Measurements from ENCODE around the gene CMIP. TPM values are rescaled to one million over a fixed set of nuclear protein-coding genes. Genes with fewer than 3 reads are reported as not detected.

The CMIP gene
- polyA plus RNA-seq, 1 of the 3 experiments (the other 2 are of a cell fraction): 5.4 TPM

GRCh38 chr16:81647527-81647926 lies 202.9 kb downstream of the CMIP start:
- no peak for DNase-seq
- H2AFZ ChIP-seq (ENCODE audit: low read depth): no peak overlapping the region
- H4K20me1 ChIP-seq (ENCODE audit: insufficient read depth): peaks cover 3% of the 10 kb centered on the region; the same call in 1 of the 2 replicates
- TF ChIP-seq POLR2AphosphoS5 (IDR thresholded peaks at IDR 0.05; ENCODE audit: low read depth, low read length) (no peak), PBX3 (IDR thresholded peaks at IDR 0.05) (peak; percentile 68), TCF12 (IDR thresholded peaks at IDR 0.05) (peak; percentile 54; the same call in 1 of the 2 replicates), FOSL2 (IDR thresholded peaks at IDR 0.05; ENCODE audit: borderline replicate concordance, low read depth) (peak; percentile 84), EP300 (IDR thresholded peaks at IDR 0.05; ENCODE audit: borderline replicate concordance in 1 of 2, low read depth in 1 of 2, low read length in 1 of 2) (peak in 1 of 2 experiments; percentile 12; a peak in 1 of 4 replicates), JUND (IDR thresholded peaks at IDR 0.05) (peak; percentile 60), GABPA (IDR thresholded peaks at IDR 0.05; ENCODE audit: low read depth) (no peak)
- peaks cover 7 to 20% of the 10 kb centered on the region in 2 experiments; a peak in 1 of 4 replicates for H3K4me1 ChIP-seq (ENCODE audit: control insufficient read depth in 1 of 2, insufficient read depth in 2 of 2, low read depth in 1 of 2, low read length in 1 of 2)
- no peak overlapping the region for H3K27ac ChIP-seq (ENCODE audit: low read depth in 2 of 2, low read length in 1 of 2)
- H3K36me3 ChIP-seq (replicated peaks in 1 of 2; ENCODE audit: control insufficient read depth in 1 of 2, insufficient read depth in 2 of 2, low read length in 1 of 2): peaks cover 0 to 8% of the 10 kb centered on the region in 2 experiments
- H3K9me2 ChIP-seq: no peaks in the 10 kb centered on the region
- ChIA-PET CTCF (interaction anchor here (0.9 to 1.2 kb wide), 3 partner anchors 25 to 262 kb away, joined by 3 read pairs; no protein-coding TSS in a partner anchor), POLR2A (no interaction called here)
- no peaks in the 10 kb centered on the region for H3K9me3 ChIP-seq
- H3F3A ChIP-seq (replicated peaks; ENCODE audit: insufficient read depth): peaks cover 5% of the 10 kb centered on the region
- 50% methylated on average over 2 of the region's 8 CpGs for WGBS (ENCODE audit: low lambda C conversion rate)
- no peak overlapping the region for H3K9ac ChIP-seq
- H3K4me2 ChIP-seq: no peak overlapping the region
- H3K79me2 ChIP-seq (ENCODE audit: insufficient read depth): peaks cover 6% of the 10 kb centered on the region; the same call in 1 of the 2 replicates
- H3K4me3 ChIP-seq (ENCODE audit: low read depth in 2 of 2, low read length in 1 of 2): no peak overlapping the region
- H3K27me3 ChIP-seq (ENCODE audit: insufficient read depth): no peaks in the 10 kb centered on the region

- H4K20me1 ChIP-seq (ENCODE audit: insufficient read depth): peaks cover 3% of the 10 kb centered on the region; the same call in 1 of the 2 replicates
- no peak overlapping the region for H3K4me3 ChIP-seq (ENCODE audit: low read depth in 2 of 2, low read length in 1 of 2)
- POLR2A ChIA-PET: no interaction called here
- H3K9me3 ChIP-seq: no peaks in the 10 kb centered on the region
- H3F3A ChIP-seq (replicated peaks; ENCODE audit: insufficient read depth): peaks cover 5% of the 10 kb centered on the region
- H3K36me3 ChIP-seq (replicated peaks in 1 of 2; ENCODE audit: control insufficient read depth in 1 of 2, insufficient read depth in 2 of 2, low read length in 1 of 2): peaks cover 0 to 11% of the 10 kb centered on the region in 2 experiments
- H3K27me3 ChIP-seq (ENCODE audit: insufficient read depth): no peaks in the 10 kb centered on the region
- CTCF ChIA-PET: interaction anchor here (0.8 kb wide), 1 partner anchor 16 kb away, joined by 3 read pairs; no protein-coding TSS in a partner anchor
- TF ChIP-seq SMC3 (IDR thresholded peaks at IDR 0.05; ENCODE audit: low read depth, low read length) (no peak), RAD21 (IDR thresholded peaks at IDR 0.05; ENCODE audit: low read length) (no peak), RFX5 (IDR thresholded peaks at IDR 0.05; ENCODE audit: low read length) (no peak), EP300 (IDR thresholded peaks at IDR 0.05; ENCODE audit: borderline replicate concordance in 1 of 2, low read depth in 1 of 2, low read length in 1 of 2) (no peak), TEAD4 (IDR thresholded peaks at IDR 0.05; ENCODE audit: borderline replicate concordance, insufficient read depth) (no peak), MXI1 (IDR thresholded peaks at IDR 0.05; ENCODE audit: low read depth, low read length) (no peak)
- TF ChIP-seq, protein P1, sequence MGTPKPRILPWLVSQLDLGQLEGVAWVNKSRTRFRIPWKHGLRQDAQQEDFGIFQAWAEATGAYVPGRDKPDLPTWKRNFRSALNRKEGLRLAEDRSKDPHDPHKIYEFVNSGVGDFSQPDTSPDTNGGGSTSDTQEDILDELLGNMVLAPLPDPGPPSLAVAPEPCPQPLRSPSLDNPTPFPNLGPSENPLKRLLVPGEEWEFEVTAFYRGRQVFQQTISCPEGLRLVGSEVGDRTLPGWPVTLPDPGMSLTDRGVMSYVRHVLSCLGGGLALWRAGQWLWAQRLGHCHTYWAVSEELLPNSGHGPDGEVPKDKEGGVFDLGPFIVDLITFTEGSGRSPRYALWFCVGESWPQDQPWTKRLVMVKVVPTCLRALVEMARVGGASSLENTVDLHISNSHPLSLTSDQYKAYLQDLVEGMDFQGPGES (IDR thresholded peaks at IDR 0.05; ENCODE audit: low read depth, low read length): no peak
- H3K4me1 ChIP-seq (ENCODE audit: control insufficient read depth in 1 of 2, insufficient read depth in 2 of 2, low read depth in 1 of 2, low read length in 1 of 2): peaks cover 7 to 14% of the 10 kb centered on the region in 2 experiments; a peak in 1 of 4 replicates
- no peak overlapping the region for H2AFZ ChIP-seq (ENCODE audit: low read depth)
- H3K9me2 ChIP-seq: no peaks in the 10 kb centered on the region
- DNase-seq: no peak
- no peak overlapping the region for H3K27ac ChIP-seq (ENCODE audit: low read depth in 2 of 2, low read length in 1 of 2)
- no peak overlapping the region for H3K9ac ChIP-seq
- no peak overlapping the region for H3K4me2 ChIP-seq
- 97% methylated on average over 14 of the region's 14 CpGs for WGBS (ENCODE audit: low lambda C conversion rate)
- no peaks in the 10 kb centered on the region for H3K79me2 ChIP-seq (ENCODE audit: insufficient read depth)
Observed at GRCh38 chr16:81649561-81650184, 205.1 kb downstream of the CMIP start.

All from SK-N-SH (cell line).